Type B pancreatic cell (in vitro differentiated cells): Measurements from ENCODE around the gene KIN. TPM values are rescaled to one million over a fixed set of nuclear protein-coding genes. Genes with fewer than 3 reads are reported as not detected.
"Not testable (repeated sequence)": the region's sequence is repeated elsewhere in the genome, so short reads cannot be mapped to it uniquely, and the experiment has no call there.

Experiments
- DNase-seq: peaks from one replicate; pipeline ENCODE4 v3.0.0; 2021; ENCODE audit warnings: mixed read lengths; ENCODE audit not compliant: unreplicated experiment; ENCODE audit errors: extremely low spot score
- H3K27ac Mint-ChIP-seq: 2 replicates; pipeline ENCODE4 v1.8.0; 2021; ENCODE audit warnings: mild to moderate bottlenecking, mixed read lengths
- H3K27me3 Mint-ChIP-seq: 2 replicates; pipeline ENCODE4 v1.8.0; 2021; ENCODE audit warnings: mixed read lengths
- H3K36me3 Mint-ChIP-seq: 2 replicates; pipeline ENCODE4 v1.8.0; 2021; ENCODE audit warnings: mixed read lengths
- H3K4me1 Mint-ChIP-seq: one replicate; pipeline ENCODE4 v1.8.0; 2021; ENCODE audit warnings: mixed read lengths; ENCODE audit not compliant: unreplicated experiment
- H3K4me3 Mint-ChIP-seq: 2 replicates; pipeline ENCODE4 v1.8.0; 2021; ENCODE audit warnings: mild to moderate bottlenecking, mixed read lengths
- H3K9me3 Mint-ChIP-seq: 2 replicates; pipeline ENCODE4 v1.8.0; 2021; ENCODE audit warnings: mixed read lengths
- total RNA-seq: library from RNA; stranded (reverse); gene quantifications from 2 replicates; pipeline ENCODE4 v1.2.1, GENCODE V29; 2021; ENCODE audit warnings: low replicate concordance
- TF ChIP-seq, protein P1 (sequence below): fragments of 200-600 bp; sonication (generic); conservative IDR thresholded peaks from 2 replicates; pipeline ENCODE4 v1.5.0; 2021; ENCODE audit warnings: antibody characterized with exemption, mild to moderate bottlenecking

Gene KIN
- total RNA-seq, 1 donor from 2014 or later, result 14.5 TPM

DNA sequence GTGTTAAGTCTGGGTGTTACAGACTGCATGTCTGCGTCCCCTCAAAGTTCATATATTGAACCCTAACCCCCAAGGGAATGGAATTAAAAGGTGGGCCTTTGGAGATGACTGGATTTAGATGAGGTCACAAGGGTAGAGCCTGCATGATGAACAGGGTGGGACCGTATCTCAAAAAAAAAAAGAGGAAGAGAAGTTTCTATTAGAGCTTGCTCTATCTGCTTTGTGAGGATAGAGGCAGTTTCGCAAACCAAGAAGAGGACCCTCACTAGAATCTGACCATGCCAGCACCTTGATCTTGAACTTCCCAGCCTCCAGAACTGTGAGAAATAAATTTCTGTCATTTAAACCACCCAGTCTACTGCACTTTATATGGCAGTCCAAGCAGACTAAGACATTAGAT is 1.4 kb downstream of the KIN start:
- no peak overlapping the region for H3K4me3 Mint-ChIP-seq
- peaks cover 10% of the 10 kb centered on the region for H3K36me3 Mint-ChIP-seq
- no peak for DNase-seq
- peaks cover 23% of the 10 kb centered on the region for H3K4me1 Mint-ChIP-seq
- no peaks in the 10 kb centered on the region for H3K9me3 Mint-ChIP-seq
- TF ChIP-seq, protein P1, sequence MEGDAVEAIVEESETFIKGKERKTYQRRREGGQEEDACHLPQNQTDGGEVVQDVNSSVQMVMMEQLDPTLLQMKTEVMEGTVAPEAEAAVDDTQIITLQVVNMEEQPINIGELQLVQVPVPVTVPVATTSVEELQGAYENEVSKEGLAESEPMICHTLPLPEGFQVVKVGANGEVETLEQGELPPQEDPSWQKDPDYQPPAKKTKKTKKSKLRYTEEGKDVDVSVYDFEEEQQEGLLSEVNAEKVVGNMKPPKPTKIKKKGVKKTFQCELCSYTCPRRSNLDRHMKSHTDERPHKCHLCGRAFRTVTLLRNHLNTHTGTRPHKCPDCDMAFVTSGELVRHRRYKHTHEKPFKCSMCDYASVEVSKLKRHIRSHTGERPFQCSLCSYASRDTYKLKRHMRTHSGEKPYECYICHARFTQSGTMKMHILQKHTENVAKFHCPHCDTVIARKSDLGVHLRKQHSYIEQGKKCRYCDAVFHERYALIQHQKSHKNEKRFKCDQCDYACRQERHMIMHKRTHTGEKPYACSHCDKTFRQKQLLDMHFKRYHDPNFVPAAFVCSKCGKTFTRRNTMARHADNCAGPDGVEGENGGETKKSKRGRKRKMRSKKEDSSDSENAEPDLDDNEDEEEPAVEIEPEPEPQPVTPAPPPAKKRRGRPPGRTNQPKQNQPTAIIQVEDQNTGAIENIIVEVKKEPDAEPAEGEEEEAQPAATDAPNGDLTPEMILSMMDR, result no peak
- no peak overlapping the region for H3K27ac Mint-ChIP-seq
- H3K27me3 Mint-ChIP-seq, result no peaks in the 10 kb centered on the region

DNA sequence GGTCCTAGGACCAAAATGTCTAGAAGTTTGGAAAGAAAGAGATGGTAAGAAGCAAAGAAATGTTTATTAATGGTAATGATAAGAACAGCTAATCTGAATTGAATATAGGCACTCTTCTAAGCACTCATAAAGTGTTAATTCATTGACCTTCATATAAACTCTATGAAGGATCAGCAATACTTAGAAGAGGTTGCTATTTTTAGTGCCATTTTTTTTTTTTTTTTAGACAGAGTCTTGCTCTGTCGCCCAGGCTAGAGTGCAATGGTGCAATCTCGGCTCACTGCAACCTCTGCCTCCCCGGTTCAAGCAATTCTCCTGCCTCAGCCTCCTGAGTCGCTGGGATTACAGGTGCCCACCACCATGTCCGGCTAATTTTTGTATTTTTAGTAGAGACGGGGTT is 5.6 kb downstream of the KIN start:
- H3K27ac Mint-ChIP-seq, H3K27me3 Mint-ChIP-seq, DNase-seq, H3K9me3 Mint-ChIP-seq, H3K4me3 Mint-ChIP-seq: not testable (repeated sequence)
- Mint-ChIP-seq H3K36me3 (peaks cover 24% of the 10 kb centered on the region), H3K4me1 (peaks cover 11% of the 10 kb centered on the region)

DNA sequence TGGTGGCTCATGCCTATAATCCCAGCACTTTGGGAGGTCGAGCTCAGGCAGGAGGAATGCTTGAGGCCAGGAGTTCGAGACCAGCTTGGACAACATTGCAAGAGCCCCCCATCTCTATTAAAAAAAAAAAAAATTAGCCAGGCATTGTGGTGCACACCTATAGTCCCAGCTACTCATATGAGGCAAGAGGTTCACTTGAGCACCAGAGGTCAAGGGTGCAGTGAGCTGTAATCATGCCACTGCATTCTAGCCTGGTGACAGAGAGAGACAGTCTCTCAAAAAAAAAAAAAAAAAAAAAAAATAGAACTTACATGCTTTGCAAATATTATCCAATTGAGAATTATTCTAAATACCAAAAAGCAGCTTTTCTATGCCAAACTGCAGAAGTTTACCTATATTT is 11.0 kb downstream of the KIN start:
- no peaks in the 10 kb centered on the region for H3K9me3 Mint-ChIP-seq
- H3K4me1 Mint-ChIP-seq, result no peaks in the 10 kb centered on the region
- TF ChIP-seq, protein P1, result no peak
- H3K4me3 Mint-ChIP-seq, result no peak overlapping the region
- peaks cover 29% of the 10 kb centered on the region for H3K36me3 Mint-ChIP-seq
- no peak for DNase-seq
- no peaks in the 10 kb centered on the region for H3K27me3 Mint-ChIP-seq
- no peak overlapping the region for H3K27ac Mint-ChIP-seq

DNA sequence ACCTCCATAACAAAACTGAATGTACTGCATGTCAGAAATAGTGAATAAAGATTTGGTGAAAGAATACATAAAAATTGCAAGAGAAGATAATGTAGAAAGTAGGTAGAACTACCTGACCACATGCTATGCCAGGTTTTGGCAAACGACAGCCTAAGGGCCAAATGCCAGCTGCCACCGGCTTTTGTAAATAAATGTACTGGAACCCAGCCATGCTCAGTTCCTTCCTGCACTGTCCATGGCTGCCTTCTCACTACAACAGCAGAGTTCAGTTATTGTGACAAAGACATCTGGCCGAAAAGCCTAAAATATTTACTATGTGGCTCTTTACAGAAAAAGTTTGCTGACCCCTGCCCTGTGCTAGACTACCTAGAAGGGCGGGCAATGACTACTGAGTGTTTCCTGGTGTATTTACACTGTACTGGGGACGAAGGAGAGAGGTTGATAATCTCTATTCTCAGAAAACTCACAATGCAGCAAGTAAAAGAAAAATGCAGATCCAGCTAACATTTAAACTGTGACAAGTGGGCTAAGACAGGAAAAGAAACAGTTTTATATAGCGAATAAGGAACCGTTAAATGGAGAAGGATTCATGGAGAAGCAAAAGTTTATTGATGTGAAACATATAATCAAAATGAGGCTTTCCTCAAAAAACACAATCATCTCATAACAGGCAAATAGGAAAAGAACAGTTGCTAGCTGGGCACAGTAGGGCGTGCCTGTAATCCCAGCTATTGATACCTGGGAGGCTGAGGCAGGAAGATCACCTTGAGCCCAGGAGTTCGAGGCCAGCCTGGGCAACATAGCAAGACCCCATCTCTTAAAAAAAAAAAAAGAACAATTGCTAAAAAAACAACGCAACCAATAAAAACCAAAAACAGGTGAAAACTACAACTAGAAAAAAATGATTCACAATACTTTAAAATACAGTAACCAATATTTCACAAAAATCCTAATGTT is 13.7 kb downstream of the KIN start:
- no peak overlapping the region for H3K27ac Mint-ChIP-seq

GRCh38 chr10:7768417-7768816 is 19.4 kb downstream of the KIN start:
- Mint-ChIP-seq H3K27ac (no peak overlapping the region), H3K36me3 (peaks cover 21% of the 10 kb centered on the region), H3K27me3 (no peaks in the 10 kb centered on the region), H3K9me3 (no peaks in the 10 kb centered on the region), H3K4me3 (no peak overlapping the region), H3K4me1 (no peaks in the 10 kb centered on the region)
- TF ChIP-seq, protein P1, result no peak
- no peak for DNase-seq

More for the DNA sequence above, 13.7 kb downstream of the KIN start:
- no peaks in the 10 kb centered on the region for H3K27me3 Mint-ChIP-seq
- no peaks in the 10 kb centered on the region for H3K9me3 Mint-ChIP-seq
- no peak overlapping the region for H3K4me3 Mint-ChIP-seq
- H3K36me3 Mint-ChIP-seq, result peaks cover 25% of the 10 kb centered on the region
- TF ChIP-seq, protein P1, result no peak
- no peak for DNase-seq
- no peaks in the 10 kb centered on the region for H3K4me1 Mint-ChIP-seq

GRCh38 chr10:7767209-7767608 is 20.6 kb downstream of the KIN start:
- H3K4me1 Mint-ChIP-seq, result no peaks in the 10 kb centered on the region
- no peak overlapping the region for H3K27ac Mint-ChIP-seq
- peaks cover 27% of the 10 kb centered on the region for H3K36me3 Mint-ChIP-seq
- no peaks in the 10 kb centered on the region for H3K9me3 Mint-ChIP-seq
- no peak for DNase-seq
- H3K27me3 Mint-ChIP-seq, result no peaks in the 10 kb centered on the region
- TF ChIP-seq, protein P1, result no peak
- no peak overlapping the region for H3K4me3 Mint-ChIP-seq
